SKM-1 treated with dmso at 0.1 percent for 144 hours (cell line): ENCODE data around the gene ZNF526.

Experiments used
- DNase-seq: peaks from one replicate; lab custom pipeline; 2025; ENCODE audit not compliant: unreplicated experiment; lab: John Stamatoyannopoulos, UW

ZNF526 gene

GRCh38 chr19:42246143-42246921, 26.2 kb downstream of the ZNF526 start:
- DNase-seq: no peak

DNA sequence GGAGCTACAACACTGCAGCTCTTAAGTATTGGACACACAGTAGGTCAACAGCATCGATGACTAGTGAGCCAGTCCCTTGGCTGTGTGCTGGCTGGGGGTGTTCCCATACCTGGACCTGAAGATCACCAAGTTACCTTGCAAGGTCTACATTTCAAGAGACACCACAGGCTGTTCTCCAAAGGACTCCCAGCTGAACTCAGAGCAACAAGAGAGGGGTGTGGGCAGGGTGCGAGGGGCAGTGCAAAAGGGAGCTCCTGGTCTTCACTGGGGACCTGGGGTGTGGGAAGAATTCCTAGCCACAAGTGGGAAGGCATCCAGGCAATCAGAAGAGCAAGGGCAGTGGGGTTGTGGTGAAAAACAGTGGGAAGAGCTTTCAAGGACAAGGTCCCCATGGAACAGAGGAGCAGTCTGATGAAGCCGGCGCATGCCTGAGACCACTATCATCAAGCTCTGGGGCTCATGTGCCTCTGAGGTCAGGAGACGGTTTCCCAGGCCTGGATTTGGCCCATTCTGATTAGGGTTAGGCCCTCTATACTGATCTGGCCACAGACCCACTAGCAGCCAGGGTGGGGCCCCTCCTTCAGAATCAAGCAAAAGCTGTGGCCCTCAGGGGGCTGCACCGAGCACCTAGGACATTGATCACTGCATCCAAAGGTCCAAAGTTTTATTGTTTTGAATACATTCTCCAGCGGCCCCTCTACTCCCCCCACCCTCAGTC, 27.0 kb downstream of the ZNF526 start:
- DNase-seq: no peak

- DNase-seq: no peak
Measured at GRCh38 chr19:42247640-42248199, 27.6 kb downstream of the ZNF526 start.

DNA sequence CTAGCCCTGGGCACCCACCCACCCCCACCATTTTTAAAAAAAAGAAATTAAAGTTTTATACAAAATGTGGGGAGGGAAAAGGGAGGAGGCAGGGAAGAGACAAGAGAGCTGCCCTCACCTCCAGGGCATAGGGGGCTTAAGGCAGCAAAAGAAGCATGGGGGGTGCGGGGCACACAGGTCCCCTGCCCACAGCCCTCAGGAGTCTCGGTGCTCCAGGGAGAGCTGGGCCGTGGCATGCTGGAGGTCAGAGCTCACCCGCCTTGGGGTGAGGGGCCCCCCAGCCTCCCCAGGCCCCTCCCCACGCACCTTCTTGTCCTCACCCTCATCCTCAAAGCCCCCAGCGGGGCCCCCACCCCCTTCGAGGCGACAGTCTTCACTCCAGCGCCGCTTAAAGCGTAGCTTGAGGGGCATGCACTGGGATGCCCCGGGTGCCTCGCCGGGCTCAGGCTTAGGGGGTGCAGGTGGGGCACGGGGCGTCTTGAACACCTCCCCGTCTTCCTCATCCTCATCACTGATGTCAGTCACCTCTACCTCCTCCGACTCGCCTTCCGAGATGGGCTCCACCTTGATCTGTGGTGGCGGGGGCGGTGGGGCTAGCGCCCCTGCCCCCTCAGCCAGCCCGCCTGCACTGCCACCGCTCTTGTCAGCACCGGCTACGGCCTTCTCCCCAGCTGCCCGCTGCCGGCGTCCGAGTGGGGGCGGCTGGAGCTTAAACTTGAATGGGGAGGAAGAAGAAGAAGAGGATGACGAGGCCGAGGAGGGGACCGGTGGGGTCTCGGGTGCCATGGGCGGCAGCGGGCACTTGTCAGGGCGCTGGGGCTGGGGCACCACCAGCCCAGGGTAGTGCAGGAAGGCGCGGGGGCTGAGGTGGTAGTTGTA, 28.4 kb downstream of the ZNF526 start:
- no peak for DNase-seq

- DNase-seq: no peak
Measured at GRCh38 chr19:42249149-42249750, 29.1 kb downstream of the ZNF526 start.

DNA sequence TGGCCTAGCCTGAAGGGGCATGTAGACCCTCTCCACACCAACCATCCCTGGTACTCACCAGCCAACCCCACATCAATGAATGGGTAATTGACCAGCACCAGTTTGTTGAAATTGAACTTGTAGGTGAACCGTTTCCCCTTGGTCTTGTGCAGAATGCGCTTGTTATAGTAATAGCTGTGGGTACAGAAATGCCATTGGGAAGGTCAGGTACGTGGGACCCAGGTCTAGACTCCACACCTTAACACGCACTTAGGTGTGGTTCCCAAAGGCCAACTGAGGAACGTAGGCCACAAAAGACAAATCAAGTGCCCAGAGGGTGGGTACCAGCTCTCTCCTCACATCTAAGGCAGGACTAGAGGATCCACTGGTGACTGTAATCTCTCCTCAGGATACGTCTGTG, 29.7 kb downstream of the ZNF526 start:
- DNase-seq: no peak

DNA sequence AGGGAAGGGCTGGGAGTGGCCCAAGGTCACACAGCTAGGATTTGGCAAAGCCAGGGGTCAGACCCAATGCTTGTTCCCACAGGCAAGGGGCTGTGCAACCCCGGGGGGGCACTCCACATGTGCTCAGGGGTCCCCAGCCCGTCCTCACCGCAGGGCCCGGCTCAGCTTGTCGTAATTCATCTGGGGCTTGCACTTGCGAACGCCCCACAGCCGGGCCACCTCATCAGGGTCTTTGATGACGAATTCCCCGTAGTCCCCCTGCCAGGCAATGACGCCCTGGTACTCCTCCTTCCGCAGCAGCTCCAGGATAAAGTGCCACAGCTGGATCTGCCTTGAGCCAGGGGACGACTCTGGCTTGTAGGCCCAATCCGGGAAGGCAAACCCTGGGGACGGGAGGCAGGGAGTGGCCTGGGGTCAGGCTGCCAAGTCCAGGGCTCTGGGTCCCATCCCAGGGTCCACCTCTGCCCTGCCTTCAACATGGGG, 30.1 kb downstream of the ZNF526 start:
- DNase-seq: no peak

GRCh38 chr19:42250666-42251531, 30.8 kb downstream of the ZNF526 start:
- no peak for DNase-seq

DNA sequence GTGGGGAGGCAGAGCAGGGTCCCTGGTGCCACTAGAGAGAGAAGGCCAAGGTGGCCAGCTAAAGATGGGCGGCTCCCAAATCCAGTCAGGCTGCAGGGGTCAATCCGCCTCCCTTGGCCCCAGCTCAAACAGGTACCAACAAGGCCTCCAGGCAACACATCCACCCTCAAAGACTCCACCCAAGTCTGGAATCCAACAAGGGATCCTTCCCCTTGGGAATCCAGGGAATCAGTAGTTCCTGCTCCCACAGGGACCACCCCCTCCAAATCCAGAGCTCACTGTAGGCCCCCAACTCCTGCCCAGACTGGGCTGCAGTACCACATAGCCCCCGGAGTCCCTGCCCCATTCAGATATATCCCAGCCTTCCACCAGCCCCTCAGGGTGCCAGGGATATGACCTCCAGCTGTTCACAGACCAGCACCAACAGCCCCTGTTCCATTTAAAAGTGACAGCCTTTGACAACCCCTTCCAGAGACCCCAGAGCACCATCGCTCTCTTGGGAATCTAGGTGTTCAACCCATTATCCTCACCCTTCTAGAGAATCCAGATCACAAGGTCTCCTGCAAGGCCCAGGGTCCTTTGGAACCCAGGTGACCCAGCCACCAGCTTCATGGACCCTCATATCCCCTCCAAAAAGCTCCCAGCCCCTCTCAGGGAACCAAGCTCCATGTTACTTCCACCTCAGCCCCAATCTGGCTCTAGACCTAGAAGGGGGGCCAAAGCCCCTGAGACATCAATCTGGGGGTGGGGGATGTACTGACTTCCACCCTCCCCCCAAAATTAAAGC, 31.7 kb downstream of the ZNF526 start:
- no peak for DNase-seq

DNA sequence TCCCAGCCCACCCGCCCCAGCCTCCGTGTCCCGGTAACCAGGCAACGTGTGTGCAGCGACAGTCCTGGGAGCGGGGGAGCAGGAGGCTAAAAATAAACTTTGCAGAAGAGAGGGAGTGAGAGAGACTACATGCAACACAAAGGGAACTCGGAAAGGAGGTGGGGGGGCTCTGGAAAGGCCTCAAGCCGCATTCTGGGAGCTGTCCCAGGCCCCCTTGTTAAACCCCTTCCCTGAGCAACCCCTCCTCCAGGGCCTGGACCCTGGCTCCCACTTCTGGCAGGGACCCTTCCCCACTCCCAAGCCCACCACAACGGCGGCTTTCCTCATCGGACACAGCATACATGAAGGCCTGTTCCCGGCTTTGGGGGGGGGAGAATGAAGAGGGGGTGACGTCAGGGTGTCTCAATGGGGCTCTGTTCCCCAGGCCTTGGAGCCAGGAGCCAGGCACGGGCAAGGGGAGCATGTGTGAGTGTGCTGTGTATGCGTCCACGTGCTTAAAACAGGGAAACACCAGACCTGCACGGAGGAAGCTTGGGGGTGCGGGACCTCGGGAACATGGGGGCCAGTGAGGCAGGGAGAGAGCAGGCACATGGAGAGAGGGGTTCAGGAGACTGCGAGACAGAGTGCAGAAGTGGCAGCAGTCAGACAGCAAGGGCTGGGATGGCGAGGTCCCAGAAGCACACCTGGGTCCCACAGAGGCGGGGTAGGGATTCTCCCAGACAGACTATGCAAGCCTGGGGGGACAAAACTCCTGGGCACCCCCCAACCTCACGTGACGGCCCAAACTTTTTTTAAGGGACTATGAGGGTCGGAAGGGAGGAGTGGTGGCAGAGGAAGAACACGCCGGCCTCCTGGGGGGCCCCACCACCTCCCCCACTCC, 32.5 kb downstream of the ZNF526 start:
- DNase-seq: no peak

DNA sequence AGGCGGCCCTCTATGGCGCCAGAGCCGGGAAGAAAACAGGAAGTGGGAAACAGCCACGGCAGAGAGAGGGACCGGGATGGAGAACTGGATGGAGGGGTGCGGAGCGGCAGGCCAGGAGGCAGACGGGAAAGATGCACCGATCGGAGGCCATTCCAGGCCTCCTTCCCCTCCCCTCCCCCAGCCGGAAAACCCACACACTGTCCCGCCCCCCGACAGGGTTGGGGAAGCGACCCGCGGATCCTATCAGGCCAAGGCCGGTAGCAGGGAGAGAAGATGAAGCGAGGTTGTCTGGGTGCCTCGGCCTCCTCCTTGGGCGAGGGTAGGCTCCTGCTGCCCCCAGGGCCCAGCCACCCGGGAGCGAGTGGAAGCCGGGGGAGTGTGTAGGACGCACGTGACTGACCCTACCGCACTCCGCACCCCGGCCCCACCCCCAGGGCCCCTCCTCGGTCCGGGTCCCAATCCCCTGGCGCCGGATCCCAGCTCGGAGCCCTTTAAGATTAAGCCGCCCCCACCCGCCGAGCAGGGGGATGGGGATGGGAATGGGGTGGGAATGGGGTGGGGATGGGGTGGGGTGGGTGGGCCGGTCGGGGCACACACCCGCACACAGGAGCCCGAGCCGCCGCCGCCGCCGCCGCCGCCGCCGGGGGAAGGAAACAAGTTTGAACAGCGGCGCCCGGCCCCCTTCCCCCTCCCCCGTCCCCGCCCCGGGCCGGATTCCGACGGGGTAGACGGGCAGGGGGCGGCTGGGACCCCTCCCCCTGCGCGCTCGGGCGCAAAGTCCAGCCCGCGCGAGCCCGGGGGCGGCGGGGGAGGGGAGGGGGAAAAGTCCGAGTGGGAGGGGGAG, 33.4 kb downstream of the ZNF526 start:
- no peak for DNase-seq

DNA sequence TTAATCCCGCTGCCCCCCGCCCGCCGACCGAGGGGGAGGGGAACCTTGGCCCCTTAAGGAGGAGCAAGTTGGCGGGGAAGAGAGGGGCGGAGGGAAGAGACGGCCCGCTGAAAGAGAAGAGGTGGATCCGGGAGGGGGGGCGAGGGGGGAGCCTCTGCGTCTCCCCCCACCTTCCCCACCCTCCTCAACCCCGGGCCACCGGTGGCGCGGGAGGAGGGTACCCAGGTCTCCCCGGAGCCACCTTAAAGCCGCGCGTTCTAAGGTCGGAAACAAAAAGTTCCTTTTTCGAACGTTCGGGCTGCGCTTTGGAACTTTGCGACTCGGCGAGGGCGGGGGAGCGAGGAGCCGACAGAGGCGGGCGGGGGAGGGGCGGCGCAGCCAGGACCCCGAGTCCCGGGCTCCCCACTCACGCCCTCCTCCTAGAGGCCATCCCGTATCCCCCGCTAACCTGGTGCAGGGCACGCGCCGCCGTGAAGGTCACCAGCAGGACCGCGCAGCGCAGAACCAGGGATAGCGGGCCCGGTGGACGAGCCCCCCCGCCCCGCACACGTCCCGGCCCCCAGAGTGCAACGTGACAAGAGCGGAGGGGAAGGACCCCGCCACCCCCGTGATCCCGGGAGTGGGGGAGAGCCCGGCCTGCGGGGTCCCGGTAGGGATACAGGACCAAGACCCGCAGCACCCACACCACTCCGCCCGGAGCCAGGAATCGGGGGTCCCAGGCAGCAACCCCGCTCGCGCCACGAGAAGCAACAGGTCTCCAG, 34.2 kb downstream of the ZNF526 start:
- no peak for DNase-seq

DNA sequence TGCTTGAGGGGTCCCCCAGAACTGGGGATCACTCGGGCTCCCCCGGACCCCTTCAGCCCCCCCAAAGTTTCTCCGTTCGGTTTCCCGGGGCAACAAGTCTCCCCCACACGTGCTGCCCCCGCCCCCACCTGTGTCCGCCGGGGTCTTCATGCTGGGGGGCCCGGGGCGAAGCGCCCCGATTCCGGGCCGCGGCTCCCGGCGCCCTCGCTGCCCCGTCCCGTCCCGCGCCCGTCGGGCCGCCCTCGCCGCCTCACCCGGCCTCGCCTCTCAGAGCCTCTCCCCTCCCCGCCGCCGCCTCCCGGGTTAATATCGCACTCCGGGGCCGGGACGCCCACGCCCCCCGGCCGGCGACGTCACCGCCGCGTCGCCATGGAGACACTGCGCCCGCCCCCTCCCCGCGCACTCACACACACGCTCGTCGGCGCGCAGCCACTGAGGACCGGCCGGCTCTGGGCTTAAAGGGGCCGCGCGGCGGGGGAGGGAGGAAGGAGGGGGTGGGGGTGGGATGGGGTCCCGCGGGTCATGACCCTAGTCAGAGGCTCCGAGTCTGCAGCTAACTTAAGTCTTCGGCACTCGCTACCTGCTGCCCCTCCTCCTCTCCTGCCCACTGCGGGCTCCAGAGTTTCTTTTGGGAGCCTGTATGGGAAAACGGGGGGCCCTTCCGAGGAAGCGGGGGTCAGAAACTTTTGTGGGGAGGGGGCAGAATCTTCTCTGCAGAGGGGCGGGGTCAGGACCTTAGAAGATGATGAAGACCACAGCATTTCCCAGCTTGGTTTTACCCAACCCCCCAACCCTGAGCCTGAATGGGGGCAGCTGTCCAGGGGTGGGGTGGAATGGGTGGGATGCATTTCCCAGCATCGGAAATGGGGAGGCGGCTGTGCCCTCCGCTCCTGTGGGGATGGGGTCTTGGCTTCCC, 35.0 kb downstream of the ZNF526 start, which contains the start of gene ERF:
Gene ERF (minus strand): TSS at position 279 of the 916 bp plus-strand sequence. CDS start 129 bp downstream, at position 150.
- DNase-seq: peak; percentile 22

DNA sequence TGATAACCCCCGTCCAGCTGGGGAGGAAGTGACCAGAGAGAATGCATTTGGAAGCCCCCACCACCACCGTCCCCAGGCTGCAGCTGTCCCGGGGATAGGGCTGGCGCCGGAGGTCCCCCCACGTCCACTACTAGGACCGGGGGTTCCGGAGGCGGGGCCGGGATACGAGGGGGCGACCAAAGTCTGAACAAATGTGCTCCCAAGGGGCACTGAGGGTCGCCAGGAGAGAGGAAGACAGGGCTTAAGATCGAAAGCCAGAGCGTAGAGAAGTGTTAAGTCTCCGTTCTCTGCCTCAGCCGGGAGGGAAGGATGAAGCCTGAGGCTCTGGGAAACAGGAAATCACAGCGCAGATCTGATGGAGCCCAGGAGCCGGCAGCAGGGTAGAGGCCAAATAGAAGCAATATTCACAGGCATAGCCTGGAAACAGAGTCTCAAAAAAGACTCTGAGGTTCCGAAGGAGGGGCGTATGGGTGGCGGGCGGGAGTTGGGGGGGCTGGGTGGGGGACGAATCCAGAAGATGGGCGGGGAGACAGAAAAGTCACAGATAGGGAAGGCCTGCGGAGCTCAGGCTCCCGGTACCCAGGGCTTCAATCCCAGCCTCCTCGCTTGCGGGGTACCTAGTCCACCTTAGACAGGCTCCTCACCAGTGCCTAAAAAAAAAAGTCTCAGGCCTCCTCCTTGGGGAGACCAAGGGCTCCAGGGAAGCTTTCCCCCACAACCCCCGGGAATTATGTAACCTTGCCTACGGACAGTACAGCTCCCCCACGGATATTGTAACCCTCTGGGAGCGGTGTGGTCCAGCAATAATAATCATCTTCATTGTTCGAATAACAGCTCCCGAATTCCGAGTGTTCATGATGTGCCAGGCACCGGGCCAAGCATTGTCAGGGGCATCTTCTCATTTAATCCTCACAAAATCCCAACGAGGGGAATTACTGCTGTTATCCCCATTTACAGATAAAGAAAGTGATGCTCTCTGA, 35.9 kb downstream of the ZNF526 start:
- no peak for DNase-seq
